Measurements from ENCODE around the gene ITGA2.

The ITGA2 gene

DNA sequence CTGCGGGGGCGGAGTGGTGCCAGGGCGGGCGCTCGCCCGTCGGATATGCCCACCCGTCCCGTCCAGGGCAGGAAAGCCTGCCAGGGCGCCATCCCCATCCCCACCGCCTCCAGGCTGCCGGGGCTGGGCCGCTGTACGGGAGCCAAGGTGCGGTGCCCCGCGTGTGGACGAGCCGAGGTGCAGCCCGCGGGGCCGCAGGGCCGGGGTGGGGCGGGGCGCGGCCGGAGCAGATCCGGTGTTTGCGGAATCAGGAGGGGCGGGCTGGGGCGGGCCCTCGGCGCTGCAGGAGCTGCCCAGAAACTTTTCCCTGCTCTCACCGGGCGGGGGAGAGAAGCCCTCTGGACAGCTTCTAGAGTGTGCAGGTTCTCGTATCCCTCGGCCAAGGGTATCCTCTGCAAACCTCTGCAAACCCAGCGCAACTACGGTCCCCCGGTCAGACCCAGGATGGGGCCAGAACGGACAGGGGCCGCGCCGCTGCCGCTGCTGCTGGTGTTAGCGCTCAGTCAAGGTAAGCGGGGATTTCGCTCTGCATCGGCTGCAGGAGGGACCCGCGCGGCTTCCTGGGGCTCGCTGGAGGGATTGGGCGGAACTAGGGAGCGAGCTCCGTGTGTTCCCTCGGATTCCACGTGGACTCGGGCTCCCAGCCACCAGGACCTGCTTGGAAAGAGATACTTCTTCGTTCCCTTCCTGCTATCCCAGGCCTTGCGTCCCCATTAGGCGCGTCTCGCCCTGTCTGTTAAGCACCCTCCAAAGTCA lies at the start of gene ITGA2:
Gene ITGA2, plus strand, starts transcription at position 328 of the 756 bp plus-strand sequence. Its CDS starts 117 bp downstream, at position 445.
- TF ChIP-seq CEBPB (IDR thresholded peaks at IDR 0.05): no peak
- no peak for TF ChIP-seq FOXM1 (IDR thresholded peaks at IDR 0.05; ENCODE audit: borderline replicate concordance, low read depth)
- TF ChIP-seq, protein P1, sequence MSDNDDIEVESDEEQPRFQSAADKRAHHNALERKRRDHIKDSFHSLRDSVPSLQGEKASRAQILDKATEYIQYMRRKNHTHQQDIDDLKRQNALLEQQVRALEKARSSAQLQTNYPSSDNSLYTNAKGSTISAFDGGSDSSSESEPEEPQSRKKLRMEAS (IDR thresholded peaks at IDR 0.05): 0 out of 2 replicates have a peak, but pooled peaks have one; percentile 32
- TF ChIP-seq, protein P2, sequence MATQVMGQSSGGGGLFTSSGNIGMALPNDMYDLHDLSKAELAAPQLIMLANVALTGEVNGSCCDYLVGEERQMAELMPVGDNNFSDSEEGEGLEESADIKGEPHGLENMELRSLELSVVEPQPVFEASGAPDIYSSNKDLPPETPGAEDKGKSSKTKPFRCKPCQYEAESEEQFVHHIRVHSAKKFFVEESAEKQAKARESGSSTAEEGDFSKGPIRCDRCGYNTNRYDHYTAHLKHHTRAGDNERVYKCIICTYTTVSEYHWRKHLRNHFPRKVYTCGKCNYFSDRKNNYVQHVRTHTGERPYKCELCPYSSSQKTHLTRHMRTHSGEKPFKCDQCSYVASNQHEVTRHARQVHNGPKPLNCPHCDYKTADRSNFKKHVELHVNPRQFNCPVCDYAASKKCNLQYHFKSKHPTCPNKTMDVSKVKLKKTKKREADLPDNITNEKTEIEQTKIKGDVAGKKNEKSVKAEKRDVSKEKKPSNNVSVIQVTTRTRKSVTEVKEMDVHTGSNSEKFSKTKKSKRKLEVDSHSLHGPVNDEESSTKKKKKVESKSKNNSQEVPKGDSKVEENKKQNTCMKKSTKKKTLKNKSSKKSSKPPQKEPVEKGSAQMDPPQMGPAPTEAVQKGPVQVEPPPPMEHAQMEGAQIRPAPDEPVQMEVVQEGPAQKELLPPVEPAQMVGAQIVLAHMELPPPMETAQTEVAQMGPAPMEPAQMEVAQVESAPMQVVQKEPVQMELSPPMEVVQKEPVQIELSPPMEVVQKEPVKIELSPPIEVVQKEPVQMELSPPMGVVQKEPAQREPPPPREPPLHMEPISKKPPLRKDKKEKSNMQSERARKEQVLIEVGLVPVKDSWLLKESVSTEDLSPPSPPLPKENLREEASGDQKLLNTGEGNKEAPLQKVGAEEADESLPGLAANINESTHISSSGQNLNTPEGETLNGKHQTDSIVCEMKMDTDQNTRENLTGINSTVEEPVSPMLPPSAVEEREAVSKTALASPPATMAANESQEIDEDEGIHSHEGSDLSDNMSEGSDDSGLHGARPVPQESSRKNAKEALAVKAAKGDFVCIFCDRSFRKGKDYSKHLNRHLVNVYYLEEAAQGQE (IDR thresholded peaks at IDR 0.05; ENCODE audit: low read depth): no peak
- TF ChIP-seq TEAD4 (IDR thresholded peaks at IDR 0.05): no peak
- 0 out of 2 replicates have a peak, but pooled peaks have one; percentile 30 for TF ChIP-seq ZBTB7A (IDR thresholded peaks at IDR 0.05; ENCODE audit: low read depth)
- TF ChIP-seq EGR1 (IDR thresholded peaks at IDR 0.05): peak; percentile 90
- TF ChIP-seq YY1 (IDR thresholded peaks at IDR 0.05; ENCODE audit: low read depth): no peak
- no peak for TF ChIP-seq RAD21 (IDR thresholded peaks at IDR 0.05; ENCODE audit: low read depth)
- TF ChIP-seq NFIC (IDR thresholded peaks at IDR 0.05): no peak

DNA sequence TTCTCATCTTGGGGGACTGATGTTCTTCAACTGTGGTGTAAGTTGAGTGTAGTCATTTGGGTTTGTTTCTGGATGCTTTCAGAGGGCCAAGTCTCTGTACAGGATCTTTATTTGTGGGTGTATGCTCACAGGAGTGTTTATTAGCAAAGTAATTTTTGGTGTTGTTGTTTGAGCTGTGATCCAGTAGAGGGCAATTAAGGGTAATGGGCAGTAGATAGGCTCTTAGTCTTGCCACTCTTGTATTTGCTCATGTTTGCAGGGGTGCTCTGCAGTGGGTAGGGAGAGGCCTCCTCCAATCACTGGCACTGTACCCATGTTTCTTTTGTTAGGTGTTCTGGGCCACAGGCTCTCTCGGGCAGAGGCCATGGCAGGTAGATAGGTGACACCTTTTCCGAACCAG lies 45.9 kb upstream of the ITGA2 start:
- TF ChIP-seq RAD21 (IDR thresholded peaks at IDR 0.05; ENCODE audit: low read depth) (no peak), CREB1 (IDR thresholded peaks at IDR 0.05; ENCODE audit: low read depth) (no peak), YY1 (IDR thresholded peaks at IDR 0.05; ENCODE audit: low read depth) (no peak), EGR1 (IDR thresholded peaks at IDR 0.05) (no peak)
- TF ChIP-seq, protein P3, sequence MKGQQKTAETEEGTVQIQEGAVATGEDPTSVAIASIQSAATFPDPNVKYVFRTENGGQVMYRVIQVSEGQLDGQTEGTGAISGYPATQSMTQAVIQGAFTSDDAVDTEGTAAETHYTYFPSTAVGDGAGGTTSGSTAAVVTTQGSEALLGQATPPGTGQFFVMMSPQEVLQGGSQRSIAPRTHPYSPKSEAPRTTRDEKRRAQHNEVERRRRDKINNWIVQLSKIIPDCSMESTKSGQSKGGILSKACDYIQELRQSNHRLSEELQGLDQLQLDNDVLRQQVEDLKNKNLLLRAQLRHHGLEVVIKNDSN (IDR thresholded peaks at IDR 0.05): no peak

DNA sequence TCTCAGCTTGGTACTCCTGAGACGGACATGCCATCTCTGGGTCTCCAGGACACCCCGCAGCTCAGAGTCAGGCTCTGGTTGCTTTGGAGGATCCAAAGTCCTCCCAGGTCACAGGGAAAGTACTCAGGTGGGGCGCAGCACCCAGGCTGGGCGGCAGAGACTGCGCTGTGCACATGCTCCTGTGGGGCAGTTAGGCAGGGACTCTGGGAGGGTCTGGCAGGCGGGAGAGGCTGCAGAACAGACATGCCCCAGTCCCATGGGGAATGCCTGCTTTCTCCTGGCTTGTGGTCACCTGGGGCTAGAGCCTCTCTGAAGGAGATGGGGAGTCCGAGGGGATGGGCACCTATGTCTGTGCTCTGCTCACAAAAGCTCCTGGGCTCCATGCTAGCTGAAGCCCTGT lies 45.3 kb upstream of the ITGA2 start:
- TF ChIP-seq NFIC (IDR thresholded peaks at IDR 0.05) (no peak), TAF1 (IDR thresholded peaks at IDR 0.05; ENCODE audit: low read depth) (no peak), RAD21 (IDR thresholded peaks at IDR 0.05; ENCODE audit: low read depth) (no peak)
- TF ChIP-seq, protein P3 (IDR thresholded peaks at IDR 0.05): no peak
- TF ChIP-seq, protein P1 (IDR thresholded peaks at IDR 0.05): no peak
- TF ChIP-seq, protein P2 (IDR thresholded peaks at IDR 0.05; ENCODE audit: low read depth): no peak

DNA sequence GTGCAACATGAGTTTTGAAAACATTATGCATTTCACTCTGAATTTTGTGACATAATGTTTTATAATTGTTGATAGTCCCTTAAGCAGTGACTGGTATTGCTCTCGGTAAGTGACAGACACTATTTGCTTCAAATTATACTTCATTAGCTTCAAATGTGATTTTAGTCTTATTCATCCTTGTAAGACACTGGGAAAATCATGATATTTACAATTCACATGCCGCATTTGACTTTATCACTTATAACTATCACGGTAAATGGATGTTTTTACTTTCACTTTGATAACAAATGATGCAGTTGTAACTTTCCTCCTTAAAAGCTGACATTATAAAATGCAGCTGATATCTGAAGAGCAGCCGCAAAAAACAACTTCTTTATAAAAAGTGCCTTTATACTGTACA lies 44.1 kb upstream of the ITGA2 start:
- TF ChIP-seq CREB1 (IDR thresholded peaks at IDR 0.05; ENCODE audit: low read depth) (no peak), YY1 (IDR thresholded peaks at IDR 0.05; ENCODE audit: low read depth) (no peak), EGR1 (IDR thresholded peaks at IDR 0.05) (no peak), EP300 (IDR thresholded peaks at IDR 0.05; ENCODE audit: borderline replicate concordance) (no peak), TAF1 (IDR thresholded peaks at IDR 0.05; ENCODE audit: low read depth) (no peak), TCF12 (IDR thresholded peaks at IDR 0.05; ENCODE audit: low read depth) (no peak), NFIC (IDR thresholded peaks at IDR 0.05) (no peak), RAD21 (IDR thresholded peaks at IDR 0.05; ENCODE audit: low read depth) (no peak)
- TF ChIP-seq, protein P2 (IDR thresholded peaks at IDR 0.05; ENCODE audit: low read depth): no peak
- TF ChIP-seq, protein P1 (IDR thresholded peaks at IDR 0.05): no peak
- TF ChIP-seq, protein P3 (IDR thresholded peaks at IDR 0.05): no peak
